HCT116 (cell line): ENCODE data around the gene CD248.

Source experiments
- CBX3 ChIP-seq: IDR thresholded peaks from 2 replicates; pipeline ENCODE4 v1.6.1; 2012; ENCODE audit warnings: low read depth
- CEBPB ChIP-seq: IDR thresholded peaks from 2 replicates; pipeline ENCODE4 v1.6.1; 2012; ENCODE audit warnings: low read depth
- EZH2 ChIP-seq: fragments of 200-600 bp; sonication (generic); IDR thresholded peaks from 2 replicates; pipeline ENCODE4 v1.6.1; 2017; ENCODE audit warnings: antibody characterized with exemption, mixed run types
- EZH2phosphoT487 ChIP-seq: fragments of 200-600 bp; IDR thresholded peaks from 2 replicates; pipeline ENCODE4 v1.6.1; 2018; ENCODE audit warnings: antibody characterized with exemption, borderline replicate concordance
- JUND ChIP-seq: IDR thresholded peaks from 2 replicates; pipeline ENCODE4 v1.6.1; 2012
- MAX ChIP-seq: IDR thresholded peaks from 2 replicates; pipeline ENCODE4 v1.6.1; 2012
- POLR2A ChIP-seq: IDR thresholded peaks from 2 replicates; pipeline ENCODE4 v1.7.0; 2011; ENCODE audit warnings: borderline replicate concordance; ENCODE audit not compliant: insufficient read depth, insufficient read length; ENCODE audit errors: extremely low read depth
- POLR2AphosphoS5 ChIP-seq: IDR thresholded peaks from 2 replicates; pipeline ENCODE4 v1.6.1; 2011; ENCODE audit warnings: mild to moderate bottlenecking, low read depth, low read length, moderate library complexity
- RAD21 ChIP-seq: IDR thresholded peaks from 2 replicates; pipeline ENCODE4 v1.6.1; 2012; ENCODE audit warnings: low read depth, mild to moderate bottlenecking
- SP1 ChIP-seq: IDR thresholded peaks from 2 replicates; pipeline ENCODE4 v1.6.1; 2012; ENCODE audit warnings: low read depth
- TCF7L2 ChIP-seq: IDR thresholded peaks from 2 replicates; pipeline ENCODE4 v1.7.0; 2011; ENCODE audit warnings: borderline replicate concordance, inconsistent platforms; ENCODE audit not compliant: insufficient read depth, insufficient read length; ENCODE audit errors: extremely low read depth
- YY1 ChIP-seq: IDR thresholded peaks from 2 replicates; pipeline ENCODE4 v1.6.1; 2011; ENCODE audit warnings: low read length, low read depth, moderate library complexity, mild to moderate bottlenecking; ENCODE audit not compliant: insufficient replicate concordance; ENCODE audit errors: extremely low read depth
- ZBTB33 ChIP-seq: IDR thresholded peaks from 2 replicates; pipeline ENCODE4 v1.6.1; 2011; ENCODE audit warnings: mild to moderate bottlenecking, low read length, moderate library complexity; ENCODE audit not compliant: insufficient replicate concordance; ENCODE audit errors: extremely low read depth
- TF ChIP-seq, protein P1 (sequence below), 3 experiments: fragments of 200-600 bp in 1 of 3; sonication (generic) in 1 of 3; IDR thresholded peaks in 2 of 3; conservative IDR thresholded peaks in 1 of 3; 2 replicates each; pipeline ENCODE4 v1.5.1; 2012 to 2017; ENCODE audit warnings: low read depth in 2 of 3, low read length in 2 of 3, antibody characterized with exemption in 1 of 3, borderline replicate concordance in 1 of 3, control low read depth in 1 of 3, mild to moderate bottlenecking in 1 of 3, mixed read lengths in 1 of 3, mixed run types in 1 of 3, moderate library complexity in 1 of 3; ENCODE audit not compliant: insufficient read depth in 1 of 3

DNA sequence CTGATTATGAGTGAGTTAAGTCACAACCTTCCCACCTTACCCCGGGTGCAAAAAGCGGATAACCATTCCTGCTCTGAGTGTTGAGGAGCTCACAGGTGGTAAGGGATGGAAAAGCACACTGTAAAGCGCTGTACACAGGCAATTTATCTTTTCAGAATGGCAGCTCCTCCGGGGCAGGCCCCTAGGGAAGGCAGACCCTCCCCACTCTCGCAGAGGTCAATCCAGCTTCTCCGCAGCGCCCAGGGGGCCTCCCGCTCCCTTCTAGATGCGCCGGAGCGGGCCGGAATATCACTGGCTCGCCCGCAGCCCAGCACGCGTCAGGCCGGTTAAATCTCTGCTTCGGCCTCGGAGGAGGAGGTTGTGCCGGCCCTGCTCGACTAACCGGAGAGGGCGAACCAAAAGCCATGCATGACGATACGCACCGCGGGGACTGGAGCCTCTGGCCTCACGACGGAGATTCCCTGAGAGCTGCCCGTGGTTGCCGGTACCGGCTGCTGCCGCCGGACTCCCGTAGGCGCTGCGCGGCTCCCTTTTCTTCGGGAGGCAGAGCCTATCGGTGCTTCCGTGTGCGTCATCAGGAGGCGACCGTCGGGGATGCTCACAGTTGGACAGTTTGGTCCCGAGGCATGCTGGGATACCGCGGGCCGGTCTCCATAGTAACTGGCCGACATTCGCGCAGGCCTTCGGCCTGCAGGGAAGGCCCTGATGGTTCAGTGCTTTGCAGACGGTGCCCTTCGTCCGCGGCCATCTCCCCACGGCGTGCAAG, 27.9 kb upstream of the CD248 start, which contains the start of gene BRMS1:
- TF ChIP-seq MAX (peak; percentile 72; the same call in 1 of the 2 replicates), EZH2 (no peak), POLR2A (peak; percentile 82), EZH2phosphoT487 (no peak), ZBTB33 (no peak), SP1 (peak; percentile 70), RAD21 (no peak), CBX3 (no peak), YY1 (peak; percentile 48), POLR2AphosphoS5 (peak; percentile 95), JUND (no peak), TCF7L2 (peak; percentile 74), CEBPB (no peak)
- TF ChIP-seq, protein P1, sequence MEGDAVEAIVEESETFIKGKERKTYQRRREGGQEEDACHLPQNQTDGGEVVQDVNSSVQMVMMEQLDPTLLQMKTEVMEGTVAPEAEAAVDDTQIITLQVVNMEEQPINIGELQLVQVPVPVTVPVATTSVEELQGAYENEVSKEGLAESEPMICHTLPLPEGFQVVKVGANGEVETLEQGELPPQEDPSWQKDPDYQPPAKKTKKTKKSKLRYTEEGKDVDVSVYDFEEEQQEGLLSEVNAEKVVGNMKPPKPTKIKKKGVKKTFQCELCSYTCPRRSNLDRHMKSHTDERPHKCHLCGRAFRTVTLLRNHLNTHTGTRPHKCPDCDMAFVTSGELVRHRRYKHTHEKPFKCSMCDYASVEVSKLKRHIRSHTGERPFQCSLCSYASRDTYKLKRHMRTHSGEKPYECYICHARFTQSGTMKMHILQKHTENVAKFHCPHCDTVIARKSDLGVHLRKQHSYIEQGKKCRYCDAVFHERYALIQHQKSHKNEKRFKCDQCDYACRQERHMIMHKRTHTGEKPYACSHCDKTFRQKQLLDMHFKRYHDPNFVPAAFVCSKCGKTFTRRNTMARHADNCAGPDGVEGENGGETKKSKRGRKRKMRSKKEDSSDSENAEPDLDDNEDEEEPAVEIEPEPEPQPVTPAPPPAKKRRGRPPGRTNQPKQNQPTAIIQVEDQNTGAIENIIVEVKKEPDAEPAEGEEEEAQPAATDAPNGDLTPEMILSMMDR (IDR thresholded peaks at IDR 0.05 in 2 of 3, conservative IDR thresholded peaks at IDR 0.05 in 1 of 3; ENCODE audit: borderline replicate concordance in 1 of 3, insufficient read depth in 1 of 3, low read depth in 2 of 3, low read length in 2 of 3) = 0 out of 6 replicates have a peak, but pooled peaks of 1 of the 3 experiments have one; percentile 6
